Stimulated activated CD4-positive, alpha-beta T cell treated with anti-CD3 and anti-CD28 coated beads, Interleukin-4, amount 100 ng/mL, for 1 hour (primary cell): ENCODE results near the gene CHCHD3.
A peak's percentile ranks its signal among the peaks of the same experiment; 100 is the strongest.

Experiments
- DNase-seq: peaks from one replicate; pipeline ENCODE4 v3.0.0-alpha.2; 2020

Gene CHCHD3

DNA sequence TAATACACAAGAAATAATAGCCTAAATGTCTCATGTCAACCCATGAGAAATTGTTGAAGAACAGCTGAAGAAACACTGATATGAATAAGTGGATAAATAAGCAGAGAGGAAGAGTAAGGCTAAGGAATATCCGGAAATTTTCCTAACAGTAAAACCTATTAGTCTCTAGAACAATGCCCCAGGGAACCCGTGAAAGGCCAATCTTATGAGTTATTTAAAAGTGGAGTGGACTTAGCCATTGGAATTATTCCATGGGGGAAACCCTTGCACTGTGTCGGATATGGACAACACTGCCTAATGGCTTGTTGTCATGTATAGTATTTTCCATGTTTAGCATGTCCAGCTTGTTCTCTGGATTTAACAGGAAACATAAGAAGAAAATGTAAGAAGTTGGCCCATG lies 288.4 kb downstream of the CHCHD3 start:
- DNase-seq, result no peak

DNA sequence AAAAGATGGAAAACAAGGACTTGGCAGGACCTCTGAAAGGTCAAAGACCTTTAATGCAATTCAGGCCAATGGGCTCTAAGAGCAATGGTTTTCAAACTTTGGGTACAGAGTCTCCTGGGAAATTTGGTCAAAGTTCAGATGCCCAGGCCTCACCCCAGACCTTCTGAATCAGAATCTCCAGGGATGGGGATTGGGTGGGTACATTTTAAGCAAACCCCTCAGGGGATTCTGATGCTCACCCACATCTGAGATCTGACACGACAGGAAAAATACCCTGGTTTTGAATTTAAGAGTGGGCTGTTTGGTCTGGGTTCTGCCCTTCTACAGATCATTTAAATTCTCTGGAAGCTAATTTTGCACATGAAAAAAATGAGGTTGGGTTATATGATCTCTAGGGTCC lies 290.9 kb downstream of the CHCHD3 start:
- no peak for DNase-seq

GRCh38 chr7:132790104-132790503 lies 291.8 kb downstream of the CHCHD3 start:
- no peak for DNase-seq

- no peak for DNase-seq
These were observed 292.6 kb downstream of the CHCHD3 start for GRCh38 chr7:132789281-132789680.

DNA sequence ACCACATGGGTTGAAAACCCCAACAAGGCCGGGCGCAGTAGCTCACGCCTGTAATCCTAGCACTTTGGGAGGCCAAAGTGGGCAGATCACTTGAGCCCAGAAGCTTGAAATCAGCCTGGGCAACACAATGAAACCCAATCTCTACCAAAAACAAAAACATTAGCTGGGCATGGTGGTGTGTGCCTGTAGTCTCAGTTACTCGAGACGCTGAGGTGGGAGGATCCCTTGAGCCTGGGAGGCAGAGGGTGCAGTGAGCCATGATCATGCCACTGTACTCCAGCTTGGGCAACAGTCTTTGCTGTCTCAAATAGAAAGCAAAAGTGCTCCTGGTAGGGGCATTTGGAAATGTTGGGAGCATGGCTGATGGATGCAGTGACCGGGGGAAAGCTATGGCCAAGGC lies 296.0 kb downstream of the CHCHD3 start:
- no peak for DNase-seq

- no peak for DNase-seq
These were observed 297.5 kb downstream of the CHCHD3 start for GRCh38 chr7:132784406-132784805.

GRCh38 chr7:132783824-132784223 lies 298.1 kb downstream of the CHCHD3 start:
- DNase-seq, result no peak

DNA sequence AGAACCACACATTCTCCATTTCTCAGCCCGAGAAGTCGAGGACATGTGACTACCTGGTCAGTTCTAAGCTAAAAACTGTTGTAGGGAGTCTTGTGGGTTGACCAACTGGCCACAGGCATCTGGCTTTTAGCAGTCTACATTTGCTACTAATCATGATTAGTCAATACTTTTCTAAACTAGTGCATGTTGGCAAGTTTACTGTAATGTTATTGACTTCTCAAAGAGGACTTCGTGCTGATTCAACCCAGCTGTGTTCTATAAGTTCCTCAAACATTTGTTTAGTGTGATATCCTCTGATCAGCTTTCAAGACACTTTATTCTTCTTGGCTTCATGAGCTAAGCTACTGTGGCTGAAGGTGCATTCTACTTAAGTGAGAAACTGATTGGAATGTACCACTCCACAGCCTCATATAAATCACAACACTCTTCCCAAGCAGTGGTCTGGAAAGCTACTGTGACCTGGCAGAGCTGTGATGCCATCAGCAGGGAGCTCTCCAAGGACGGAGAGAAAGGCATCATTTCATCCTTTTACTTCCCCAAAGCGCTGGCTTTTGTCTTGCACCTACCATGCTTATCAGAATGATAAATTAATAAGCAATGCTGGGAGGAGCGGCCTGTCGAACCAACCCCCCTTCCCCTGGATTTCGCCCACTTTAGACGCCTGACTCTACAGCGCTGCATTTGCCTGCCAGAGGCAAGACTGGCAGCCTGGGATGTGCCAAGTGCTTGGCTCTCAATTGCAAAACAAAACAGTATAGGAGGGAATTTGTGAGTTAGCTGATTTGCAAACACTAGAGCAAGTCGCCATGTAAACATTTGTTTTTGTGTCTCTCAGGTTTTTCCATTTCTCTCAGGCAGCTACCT lies 298.9 kb downstream of the CHCHD3 start:
- no peak for DNase-seq

DNA sequence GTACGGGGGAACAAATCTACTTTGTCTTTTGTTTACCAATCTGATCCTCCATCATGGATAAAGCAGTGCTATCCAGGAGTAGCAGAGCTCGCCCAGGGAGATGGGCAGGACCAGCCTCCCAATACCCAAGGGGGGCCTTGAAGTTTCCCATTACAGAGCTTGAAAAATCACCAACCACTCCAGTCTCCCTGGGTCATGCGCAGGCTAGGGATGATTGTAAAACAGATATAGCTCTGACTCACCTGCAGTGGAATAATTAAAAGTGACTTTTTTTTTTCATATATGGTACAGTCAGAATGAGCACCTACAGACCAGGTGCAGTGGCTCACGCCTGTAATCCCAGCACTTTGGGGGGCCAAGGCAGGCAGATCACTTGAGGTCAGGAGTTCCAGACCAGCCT lies 301.1 kb downstream of the CHCHD3 start:
- DNase-seq, result no peak

- no peak for DNase-seq
These were observed 302.7 kb downstream of the CHCHD3 start for GRCh38 chr7:132779164-132779563.

DNA sequence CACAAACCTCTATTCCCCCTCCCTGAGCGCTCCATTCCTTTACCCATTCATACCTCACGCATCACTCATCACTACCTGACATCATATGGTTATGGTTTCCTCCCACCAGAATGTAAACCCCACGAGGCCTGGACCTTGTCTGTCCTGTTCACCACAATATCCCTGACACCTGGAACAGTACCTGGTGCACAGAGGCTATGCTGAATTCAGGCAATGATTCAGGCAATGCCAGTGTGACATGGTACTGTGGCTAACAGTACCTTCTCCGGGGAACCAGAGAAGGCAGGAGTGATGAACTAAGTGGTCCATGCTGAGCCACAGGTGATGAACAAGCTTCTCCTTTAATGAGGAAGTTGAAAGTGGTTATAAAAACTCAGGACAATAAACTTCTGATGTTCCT lies 303.1 kb downstream of the CHCHD3 start:
- no peak for DNase-seq

DNA sequence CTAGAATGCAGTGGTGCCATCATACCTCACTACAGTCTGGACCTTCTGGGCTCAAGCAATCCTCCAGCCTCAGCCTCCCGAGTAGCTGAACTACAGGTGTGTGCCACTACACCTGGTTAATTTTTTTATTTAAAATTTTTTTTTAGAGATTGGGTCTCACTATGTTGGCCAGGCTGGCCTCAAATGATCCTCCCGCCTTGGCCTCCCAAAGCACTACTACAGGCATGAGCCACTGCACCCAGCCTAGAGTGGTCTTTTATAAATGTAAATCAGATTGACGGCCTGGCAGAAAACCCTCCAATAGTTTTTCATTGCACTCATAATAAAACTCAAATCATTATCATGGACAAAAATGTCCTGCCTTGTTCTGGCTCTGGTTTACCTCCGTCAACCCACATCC lies 303.9 kb downstream of the CHCHD3 start:
- no peak for DNase-seq

DNA sequence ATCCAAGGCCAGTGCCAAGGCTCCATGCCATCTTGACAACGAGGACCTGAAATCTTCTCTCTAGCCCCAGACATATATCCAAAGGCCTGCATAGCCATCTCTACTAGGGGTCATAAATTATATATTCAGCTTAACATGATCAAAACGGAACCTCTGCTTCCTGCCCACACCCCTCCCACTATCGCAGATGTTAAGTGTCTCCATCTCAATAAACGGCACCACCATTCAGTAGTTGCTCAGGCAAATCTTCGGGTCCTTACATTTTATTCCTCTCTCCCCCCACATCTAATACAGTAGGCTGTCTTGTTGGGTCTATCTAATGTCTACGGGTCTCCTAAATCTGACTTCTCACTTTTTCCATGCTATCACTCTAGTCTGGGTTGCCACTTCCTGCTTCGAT lies 304.5 kb downstream of the CHCHD3 start:
- no peak for DNase-seq

- no peak for DNase-seq
These were observed 305.8 kb downstream of the CHCHD3 start for GRCh38 chr7:132776048-132776620.

DNA sequence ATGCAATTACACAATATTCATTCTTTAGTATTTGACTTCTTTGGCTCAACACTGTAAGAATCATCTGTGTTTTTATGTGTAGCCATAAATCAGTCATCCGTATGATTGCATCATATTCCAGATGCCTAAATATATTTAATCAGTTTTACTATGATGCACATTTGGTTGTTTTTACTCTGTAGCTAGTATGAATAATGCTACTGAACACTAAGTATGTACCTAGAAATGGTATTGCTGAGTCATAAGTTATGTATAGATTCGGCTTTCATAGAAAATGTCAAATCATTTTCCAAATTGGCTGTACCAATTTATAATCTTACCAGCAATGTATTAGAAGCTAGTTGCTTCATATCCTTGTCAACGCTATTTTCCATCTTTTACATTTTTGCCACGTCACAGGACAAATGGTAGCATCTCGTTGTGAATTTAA lies 308.3 kb downstream of the CHCHD3 start:
- DNase-seq, result no peak

- peak; percentile 19 for DNase-seq
These were observed 310.6 kb downstream of the CHCHD3 start for GRCh38 chr7:132771301-132771730.

DNA sequence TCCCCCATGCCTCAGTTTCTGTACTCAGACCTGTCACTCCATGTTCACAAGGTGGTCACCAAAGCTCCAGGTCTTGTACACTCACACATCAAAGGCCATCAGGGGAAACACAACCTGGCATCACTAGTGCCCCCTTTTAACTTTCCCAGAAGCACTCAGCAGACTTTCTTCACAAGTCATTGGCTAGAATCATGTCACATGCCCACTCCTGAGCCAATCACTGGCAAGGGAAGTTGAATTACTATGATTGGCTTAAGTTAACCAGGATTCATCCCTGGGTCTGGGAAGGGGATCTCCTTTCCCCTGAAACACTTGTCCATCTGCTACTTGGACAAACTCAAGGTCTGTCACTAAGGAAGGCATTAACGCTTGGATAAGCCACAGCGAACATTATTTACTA lies 311.8 kb downstream of the CHCHD3 start:
- no peak for DNase-seq

DNA sequence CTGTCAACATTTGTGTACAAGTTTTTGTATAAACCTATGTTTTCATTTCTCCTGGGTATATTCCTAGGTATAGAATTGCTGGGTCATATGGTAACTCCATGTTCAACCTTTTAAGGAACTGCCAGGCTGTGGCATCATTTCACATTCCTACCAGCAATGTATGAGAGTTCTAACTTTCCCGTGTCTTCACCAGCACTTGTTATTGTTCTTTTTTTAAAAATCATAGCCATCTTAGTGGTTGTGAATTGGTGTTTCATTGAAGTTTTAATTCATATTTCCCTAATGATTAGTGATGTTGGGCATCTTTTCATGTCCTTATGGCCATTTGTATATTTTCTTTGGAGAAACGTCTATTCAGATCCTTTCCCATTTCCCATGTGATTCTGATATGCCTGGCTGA lies 312.6 kb downstream of the CHCHD3 start:
- no peak for DNase-seq

DNA sequence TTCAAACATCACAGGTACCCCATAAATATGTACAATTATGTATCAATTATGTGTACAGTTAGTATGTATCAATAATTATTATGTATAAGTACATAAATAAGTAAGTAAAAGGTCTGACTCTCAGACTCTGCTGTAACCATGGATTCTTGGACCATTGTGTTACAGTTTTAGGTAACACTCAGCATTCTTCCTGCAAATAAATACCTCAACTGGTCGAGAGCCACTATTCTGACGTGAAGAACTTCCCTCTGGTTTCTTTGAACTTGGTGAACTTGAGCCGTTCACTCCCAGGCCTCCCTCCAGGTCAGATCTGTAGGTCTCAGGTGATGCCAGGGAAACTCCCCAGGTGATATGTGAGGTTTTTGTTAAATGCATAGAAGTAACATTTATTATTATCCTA lies 313.8 kb downstream of the CHCHD3 start:
- DNase-seq, result no peak

DNA sequence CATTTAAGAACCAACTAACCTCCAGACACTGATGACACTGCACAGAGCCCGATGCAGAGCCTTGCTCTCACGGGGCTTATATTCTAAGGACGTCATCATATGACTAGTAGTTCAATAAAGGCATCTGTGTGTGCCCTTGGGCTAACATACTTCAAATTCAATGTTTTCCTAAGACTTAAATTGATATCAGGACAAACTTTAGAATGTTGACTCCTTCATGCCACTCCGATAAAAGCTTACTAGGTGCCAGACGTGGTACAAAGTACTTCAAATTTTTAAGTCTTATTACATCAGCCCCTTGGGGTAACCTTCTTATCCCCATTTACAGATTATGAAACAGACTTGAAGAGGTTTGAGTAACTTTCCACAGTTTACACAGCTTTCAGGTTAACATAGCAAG lies 314.5 kb downstream of the CHCHD3 start:
- no peak for DNase-seq

GRCh38 chr7:132766660-132767059 lies 315.2 kb downstream of the CHCHD3 start:
- DNase-seq, result no peak

- no peak for DNase-seq
These were observed 316.0 kb downstream of the CHCHD3 start for GRCh38 chr7:132765861-132766260.

DNA sequence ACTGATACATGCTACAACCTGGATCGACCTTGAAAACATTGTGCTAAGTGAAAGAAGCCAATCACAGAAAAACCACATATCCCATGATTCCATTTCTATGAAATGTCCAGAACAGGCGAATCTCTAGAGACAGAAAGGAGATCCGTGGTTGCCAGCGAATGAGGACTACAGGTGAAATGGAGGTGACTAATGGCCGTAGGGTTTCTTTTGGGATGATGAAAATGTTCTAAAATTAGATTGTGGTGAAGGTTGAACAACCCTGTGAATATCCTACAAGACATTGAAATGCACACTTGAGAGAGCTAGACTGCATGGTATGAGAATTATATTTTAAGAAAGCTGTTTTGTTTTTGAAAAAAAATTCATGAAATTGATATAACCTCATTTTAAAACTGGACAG lies 317.1 kb downstream of the CHCHD3 start:
- DNase-seq, result no peak

GRCh38 chr7:132760866-132761265 lies 321.0 kb downstream of the CHCHD3 start:
- no peak for DNase-seq

- no peak for DNase-seq
These were observed 321.7 kb downstream of the CHCHD3 start for GRCh38 chr7:132760244-132760623.
